ENCODE data around the gene CLTC. TPM values are rescaled to one million over a fixed set of nuclear protein-coding genes. Genes with fewer than 3 reads are reported as not detected.

CLTC gene
- total RNA-seq, 2 experiments from 2014 or later, result 203 to 206 TPM

GRCh38 chr17:59634632-59635541, 15.2 kb downstream of the CLTC start:
- peak overlapping the region; percentile 74 for H3K27ac Mint-ChIP-seq

GRCh38 chr17:59637611-59638310, 18.1 kb downstream of the CLTC start:
- CTCF ChIA-PET, result interaction anchor here (0.6 kb wide), 2 partner anchors 115 to 417 kb away, joined by 3 to 4 read pairs; partner anchors contain the start of gene GDPD1
- H3K4me3 Mint-ChIP-seq, result no peak overlapping the region
- peaks cover 62% of the 10 kb centered on the region for H3K4me1 Mint-ChIP-seq (ENCODE audit: low read depth)
- no peak overlapping the region for H3K27ac Mint-ChIP-seq
- intact Hi-C loops (cut with micrococcal nuclease), result no loop called here
- no peaks in the 10 kb centered on the region for H3K9me3 Mint-ChIP-seq
- no peak for DNase-seq
- peaks cover 1% of the 10 kb centered on the region for H3K36me3 Mint-ChIP-seq
- POLR2A ChIA-PET, result no interaction called here
- H3K27me3 Mint-ChIP-seq, result no peaks in the 10 kb centered on the region

More at GRCh38 chr17:59634632-59635541, 15.2 kb downstream of the CLTC start:
- intact Hi-C loops (cut with micrococcal nuclease), result no loop called here
- Mint-ChIP-seq H3K27me3 (no peaks in the 10 kb centered on the region), H3K9me3 (no peaks in the 10 kb centered on the region), H3K36me3 (peaks cover 6% of the 10 kb centered on the region), H3K4me1 (ENCODE audit: low read depth) (peaks cover 60% of the 10 kb centered on the region), H3K4me3 (peak overlapping the region; percentile 8)
- no peak for DNase-seq
- CTCF ChIA-PET, result interaction anchor here (0.8 to 1.5 kb wide), 2 partner anchors 17 to 113 kb away, joined by 4 read pairs; no protein-coding TSS in a partner anchor
- POLR2A ChIA-PET, result interaction anchor here (0.6 to 4.3 kb wide), 6 partner anchors 13 to 501 kb away, joined by 3 to 36 read pairs (median 4); partner anchors contain the start of genes CLTC, PTRH2 and VMP1

- Mint-ChIP-seq H3K27ac (no peak overlapping the region), H3K4me3 (no peak overlapping the region), H3K36me3 (peaks cover 1% of the 10 kb centered on the region), H3K4me1 (ENCODE audit: low read depth) (peaks cover 60% of the 10 kb centered on the region), H3K9me3 (no peaks in the 10 kb centered on the region), H3K27me3 (no peaks in the 10 kb centered on the region)
- no peak for DNase-seq
- CTCF ChIA-PET, result interaction anchor here (0.6 kb wide), 1 partner anchor 116 kb away, joined by 4 read pairs; no protein-coding TSS in a partner anchor
- POLR2A ChIA-PET, result no interaction called here
- intact Hi-C loops (cut with micrococcal nuclease), result no loop called here
Measured at GRCh38 chr17:59638553-59638952, 18.9 kb downstream of the CLTC start.

- ChIA-PET CTCF (interaction anchor here (1.0 to 1.3 kb wide), 2 partner anchors 34 to 217 kb away, joined by 3 to 4 read pairs; no protein-coding TSS in a partner anchor), POLR2A (interaction anchor here (0.6 to 2.2 kb wide), 4 partner anchors 14 to 214 kb away, joined by 3 to 10 read pairs (median 3); partner anchors contain the start of gene CLTC)
- Mint-ChIP-seq H3K4me3 (no peak overlapping the region), H3K9me3 (no peaks in the 10 kb centered on the region), H3K4me1 (ENCODE audit: low read depth) (peaks cover 41% of the 10 kb centered on the region), H3K36me3 (peaks cover 17% of the 10 kb centered on the region), H3K27ac (peak overlapping the region; percentile 70), H3K27me3 (no peaks in the 10 kb centered on the region)
- intact Hi-C loops (cut with micrococcal nuclease), result loop anchor here (2.0 kb wide), 1 partner anchor 23 kb away; the partner anchor contains the start of gene CLTC
- no peak for DNase-seq
Measured at GRCh38 chr17:59641799-59642484, 22.2 kb downstream of the CLTC start.

- Mint-ChIP-seq H3K4me3 (no peak overlapping the region), H3K4me1 (ENCODE audit: low read depth) (peaks cover 44% of the 10 kb centered on the region), H3K27me3 (no peaks in the 10 kb centered on the region), H3K27ac (no peak overlapping the region), H3K36me3 (peaks cover 20% of the 10 kb centered on the region), H3K9me3 (no peaks in the 10 kb centered on the region)
- CTCF ChIA-PET, result interaction anchor here (1.0 to 1.3 kb wide), 2 partner anchors 35 to 217 kb away, joined by 3 to 4 read pairs; no protein-coding TSS in a partner anchor
- intact Hi-C loops (cut with micrococcal nuclease), result loop anchor here (2.0 kb wide), 1 partner anchor 24 kb away; the partner anchor contains the start of gene CLTC
- POLR2A ChIA-PET, result interaction anchor here (0.6 to 2.2 kb wide), 4 partner anchors 13 to 215 kb away, joined by 3 to 10 read pairs (median 3); partner anchors contain the start of gene CLTC
- no peak for DNase-seq
Measured at GRCh38 chr17:59642565-59642964, 22.9 kb downstream of the CLTC start.

GRCh38 chr17:59643159-59644140, 23.8 kb downstream of the CLTC start:
- Mint-ChIP-seq H3K9me3 (no peaks in the 10 kb centered on the region), H3K27me3 (no peaks in the 10 kb centered on the region), H3K4me3 (no peak overlapping the region), H3K27ac (no peak overlapping the region), H3K4me1 (ENCODE audit: low read depth) (peaks cover 43% of the 10 kb centered on the region), H3K36me3 (peaks cover 27% of the 10 kb centered on the region)
- ChIA-PET CTCF (interaction anchor here (0.7 to 1.3 kb wide), 2 partner anchors 36 to 271 kb away, joined by 3 read pairs; no protein-coding TSS in a partner anchor), POLR2A (interaction anchor here (1.2 to 2.2 kb wide), 3 partner anchors 18 to 216 kb away, joined by 3 to 10 read pairs (median 3); partner anchors contain the start of gene CLTC)
- intact Hi-C loops (cut with micrococcal nuclease), result loop anchor here (2.0 kb wide), 1 partner anchor 25 kb away; the partner anchor contains the start of gene CLTC
- no peak for DNase-seq

- DNase-seq, result no peak
- peaks cover 54% of the 10 kb centered on the region for H3K36me3 Mint-ChIP-seq
- intact Hi-C loops (cut with micrococcal nuclease), result no loop called here
- peaks cover 46% of the 10 kb centered on the region for H3K4me1 Mint-ChIP-seq (ENCODE audit: low read depth)
- H3K27me3 Mint-ChIP-seq, result no peaks in the 10 kb centered on the region
- no peaks in the 10 kb centered on the region for H3K9me3 Mint-ChIP-seq
- no peak overlapping the region for H3K4me3 Mint-ChIP-seq
- CTCF ChIA-PET, result no interaction called here
- POLR2A ChIA-PET, result no interaction called here
- H3K27ac Mint-ChIP-seq, result no peak overlapping the region
Measured at GRCh38 chr17:59647288-59647687, 27.6 kb downstream of the CLTC start.

GRCh38 chr17:59649886-59650285, 30.2 kb downstream of the CLTC start:
- Mint-ChIP-seq H3K4me3 (no peak overlapping the region), H3K4me1 (ENCODE audit: low read depth) (peaks cover 36% of the 10 kb centered on the region), H3K27ac (no peak overlapping the region), H3K27me3 (no peaks in the 10 kb centered on the region), H3K9me3 (no peaks in the 10 kb centered on the region), H3K36me3 (peaks cover 64% of the 10 kb centered on the region)
- intact Hi-C loops (cut with micrococcal nuclease), result no loop called here
- DNase-seq, result no peak
- ChIA-PET CTCF (no interaction called here), POLR2A (interaction anchor here (1.0 kb wide), 1 partner anchor 15 kb away, joined by 3 read pairs; no protein-coding TSS in a partner anchor)

- ChIA-PET CTCF (no interaction called here), POLR2A (interaction anchor here (1.0 kb wide), 1 partner anchor 16 kb away, joined by 3 read pairs; no protein-coding TSS in a partner anchor)
- no peaks in the 10 kb centered on the region for H3K9me3 Mint-ChIP-seq
- peaks cover 36% of the 10 kb centered on the region for H3K4me1 Mint-ChIP-seq (ENCODE audit: low read depth)
- no peak for DNase-seq
- intact Hi-C loops (cut with micrococcal nuclease), result no loop called here
- no peaks in the 10 kb centered on the region for H3K27me3 Mint-ChIP-seq
- H3K27ac Mint-ChIP-seq, result no peak overlapping the region
- H3K4me3 Mint-ChIP-seq, result no peak overlapping the region
- H3K36me3 Mint-ChIP-seq, result peaks cover 69% of the 10 kb centered on the region
Measured at GRCh38 chr17:59650642-59651041, 30.9 kb downstream of the CLTC start.

- H3K4me1 Mint-ChIP-seq (ENCODE audit: low read depth), result peaks cover 36% of the 10 kb centered on the region
- no peak overlapping the region for H3K27ac Mint-ChIP-seq
- H3K27me3 Mint-ChIP-seq, result no peaks in the 10 kb centered on the region
- no peak for DNase-seq
- ChIA-PET POLR2A (no interaction called here), CTCF (no interaction called here)
- peaks cover 70% of the 10 kb centered on the region for H3K36me3 Mint-ChIP-seq
- intact Hi-C loops (cut with micrococcal nuclease), result no loop called here
- H3K9me3 Mint-ChIP-seq, result no peaks in the 10 kb centered on the region
- no peak overlapping the region for H3K4me3 Mint-ChIP-seq
Measured at GRCh38 chr17:59651346-59651745, 31.7 kb downstream of the CLTC start.

All from activated CD4-positive, alpha-beta memory T cell treated with anti-CD3 and anti-CD28 coated beads for 36 hours (primary cell).